Measurements from ENCODE around the gene SIRT3. TPM values are rescaled to one million over a fixed set of nuclear protein-coding genes. Genes with fewer than 3 reads are reported as not detected.

Gene SIRT3
- total RNA-seq, 1 donor from 2014 or later: 33.2 TPM

- H3K27me3 Mint-ChIP-seq (ENCODE audit: low read depth): peaks cover 12% of the 10 kb centered on the region
- no peaks in the 10 kb centered on the region for H3K36me3 Mint-ChIP-seq
- DNase-seq (ENCODE audit: low spot score in 2 of 2, unreplicated experiment in 2 of 2): no peak
- no peak for TF ChIP-seq CTCF (IDR thresholded peaks at IDR 0.05; ENCODE audit: unreplicated experiment)
- H3K4me1 Mint-ChIP-seq: peaks cover 17% of the 10 kb centered on the region
- H3K4me3 Mint-ChIP-seq: no peak overlapping the region
- H3K27ac Mint-ChIP-seq: no peak overlapping the region
- H3K9me3 Mint-ChIP-seq: no peaks in the 10 kb centered on the region
These were observed 47.4 kb upstream of the SIRT3 start for GRCh38 chr11:283405-284104.

GRCh38 chr11:282630-283360, 46.7 kb upstream of the SIRT3 start:
- H3K27ac Mint-ChIP-seq: no peak overlapping the region
- no peak for DNase-seq (ENCODE audit: low spot score in 2 of 2, unreplicated experiment in 2 of 2)
- H3K27me3 Mint-ChIP-seq (ENCODE audit: low read depth): peaks cover 7% of the 10 kb centered on the region
- peaks cover 16% of the 10 kb centered on the region for H3K4me1 Mint-ChIP-seq
- H3K36me3 Mint-ChIP-seq: no peaks in the 10 kb centered on the region
- no peaks in the 10 kb centered on the region for H3K9me3 Mint-ChIP-seq
- no peak overlapping the region for H3K4me3 Mint-ChIP-seq
- no peak for TF ChIP-seq CTCF (IDR thresholded peaks at IDR 0.05; ENCODE audit: unreplicated experiment)

- Mint-ChIP-seq H3K27ac (no peak overlapping the region), H3K4me3 (no peak overlapping the region), H3K4me1 (peaks cover 14% of the 10 kb centered on the region), H3K27me3 (ENCODE audit: low read depth) (peaks cover 5% of the 10 kb centered on the region), H3K36me3 (no peaks in the 10 kb centered on the region), H3K9me3 (no peaks in the 10 kb centered on the region)
- TF ChIP-seq CTCF (IDR thresholded peaks at IDR 0.05; ENCODE audit: unreplicated experiment): no peak
- DNase-seq (ENCODE audit: low spot score in 2 of 2, unreplicated experiment in 2 of 2): no peak
These were observed 46.0 kb upstream of the SIRT3 start for GRCh38 chr11:282171-282570.

GRCh38 chr11:281486-282161, 45.5 kb upstream of the SIRT3 start:
- no peak overlapping the region for H3K4me3 Mint-ChIP-seq
- no peak for DNase-seq (ENCODE audit: low spot score in 2 of 2, unreplicated experiment in 2 of 2)
- TF ChIP-seq CTCF (IDR thresholded peaks at IDR 0.05; ENCODE audit: unreplicated experiment): no peak
- no peaks in the 10 kb centered on the region for H3K36me3 Mint-ChIP-seq
- peaks cover 3% of the 10 kb centered on the region for H3K9me3 Mint-ChIP-seq
- peaks cover 2% of the 10 kb centered on the region for H3K27me3 Mint-ChIP-seq (ENCODE audit: low read depth)
- peaks cover 11% of the 10 kb centered on the region for H3K4me1 Mint-ChIP-seq
- H3K27ac Mint-ChIP-seq: no peak overlapping the region

- Mint-ChIP-seq H3K4me1 (peaks cover 11% of the 10 kb centered on the region), H3K9me3 (peaks cover 10% of the 10 kb centered on the region), H3K27ac (no peak overlapping the region), H3K36me3 (no peaks in the 10 kb centered on the region), H3K27me3 (ENCODE audit: low read depth) (peaks cover 2% of the 10 kb centered on the region), H3K4me3 (no peak overlapping the region)
- DNase-seq (ENCODE audit: low spot score in 2 of 2, unreplicated experiment in 2 of 2): no peak
- TF ChIP-seq CTCF (IDR thresholded peaks at IDR 0.05; ENCODE audit: unreplicated experiment): no peak
These were observed 44.8 kb upstream of the SIRT3 start for GRCh38 chr11:280706-281485.
